C4-2B (cell line): ENCODE results near the gene NALCN.

Experiments
- CTCF ChIP-seq: fragments of 450-650 bp; conservative IDR thresholded peaks from 2 replicates; pipeline ENCODE4 v1.5.1; 2017; ENCODE audit warnings: mild to moderate bottlenecking
- ZFX ChIP-seq: fragments of 450-650 bp; IDR thresholded peaks from 2 replicates; pipeline ENCODE4 v1.6.1; 2017

DNA sequence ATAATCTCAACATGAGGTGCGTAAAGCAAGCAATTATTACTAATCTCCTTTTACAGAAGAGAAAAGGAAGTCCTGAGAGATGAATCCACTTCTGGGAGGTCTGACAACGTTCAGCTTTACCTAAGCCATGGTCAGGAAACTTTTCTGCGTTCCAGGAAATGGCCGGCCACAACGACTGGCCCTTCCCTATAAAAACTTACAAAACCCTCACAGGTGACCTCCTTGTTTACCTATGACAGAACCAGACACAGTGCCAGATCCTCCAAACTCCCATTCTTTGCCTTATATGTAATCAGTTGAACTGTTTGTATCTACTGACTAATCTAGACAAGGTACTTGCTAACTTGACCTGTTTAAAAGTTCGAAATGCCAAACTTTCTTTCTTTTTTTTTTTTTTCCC is 390.0 kb downstream of the NALCN start:
- TF ChIP-seq CTCF = no peak
- TF ChIP-seq ZFX = no peak
